Suprapubic skin (tissue), 4 donors: Measurements from ENCODE around the gene FBH1.
"Not testable (repeated sequence)": the region's sequence is repeated elsewhere in the genome, so short reads cannot be mapped to it uniquely, and the experiment has no call there.

Experiments
- POLR2A ChIP-seq, 2 donors: fragments of 450-650 bp; IDR thresholded peaks; one replicate each; pipeline ENCODE4 v1.6.1; 2017; ENCODE audit warnings: antibody characterized with exemption in 2 of 2, mild to moderate bottlenecking in 2 of 2, moderate library complexity in 2 of 2
- POLR2AphosphoS5 ChIP-seq, 3 donors: sonication (generic); formaldehyde crosslinking; IDR thresholded peaks; one replicate each; pipeline ENCODE4 v1.6.1; 2017; ENCODE audit warnings: antibody characterized with exemption in 3 of 3

- not testable (repeated sequence) for TF ChIP-seq POLR2AphosphoS5, POLR2A (IDR thresholded peaks at IDR 0.05)
Observed at GRCh38 chr10:5908676-5909075, 18.6 kb downstream of the FBH1 start.
